ENCODE data around the gene CHSY3.

Gene CHSY3

GRCh38 chr5:130141659-130142320, 237.5 kb downstream of the CHSY3 start:
- no peak overlapping the region for H3K9ac ChIP-seq (ENCODE audit: low read length)
- no peak overlapping the region for H3K4me3 ChIP-seq (ENCODE audit: low read length)
- no peaks in the 10 kb centered on the region for H3K9me3 ChIP-seq (ENCODE audit: control insufficient read depth, low read length)
- no peaks in the 10 kb centered on the region for H3K36me3 ChIP-seq (ENCODE audit: control insufficient read depth, insufficient read depth, low read length)
- H3K27me3 ChIP-seq (ENCODE audit: control insufficient read depth, insufficient read depth, low read length), result no peaks in the 10 kb centered on the region
- no peaks in the 10 kb centered on the region for H3K4me1 ChIP-seq (ENCODE audit: control insufficient read depth, insufficient read depth, low read length)

GRCh38 chr5:130151239-130151638, 247.0 kb downstream of the CHSY3 start:
- Histone ChIP-seq H3K4me3 (ENCODE audit: low read length) (no peak overlapping the region), H3K9me3 (ENCODE audit: control insufficient read depth, low read length) (no peaks in the 10 kb centered on the region), H3K36me3 (ENCODE audit: control insufficient read depth, insufficient read depth, low read length) (no peaks in the 10 kb centered on the region), H3K9ac (ENCODE audit: low read length) (no peak overlapping the region), H3K4me1 (ENCODE audit: control insufficient read depth, insufficient read depth, low read length) (no peaks in the 10 kb centered on the region), H3K27me3 (ENCODE audit: control insufficient read depth, insufficient read depth, low read length) (no peaks in the 10 kb centered on the region)

- no peak overlapping the region for H3K4me3 ChIP-seq (ENCODE audit: low read length)
- H3K9ac ChIP-seq (ENCODE audit: low read length), result no peak overlapping the region
- no peaks in the 10 kb centered on the region for H3K9me3 ChIP-seq (ENCODE audit: control insufficient read depth, low read length)
- H3K4me1 ChIP-seq (ENCODE audit: control insufficient read depth, insufficient read depth, low read length), result no peaks in the 10 kb centered on the region
- no peaks in the 10 kb centered on the region for H3K27me3 ChIP-seq (ENCODE audit: control insufficient read depth, insufficient read depth, low read length)
- H3K36me3 ChIP-seq (ENCODE audit: control insufficient read depth, insufficient read depth, low read length), result no peaks in the 10 kb centered on the region
Measured at GRCh38 chr5:130155345-130156011, 251.2 kb downstream of the CHSY3 start.

GRCh38 chr5:130158036-130158435, 253.8 kb downstream of the CHSY3 start:
- Histone ChIP-seq H3K4me3 (ENCODE audit: low read length) (no peak overlapping the region), H3K9ac (ENCODE audit: low read length) (no peak overlapping the region), H3K36me3 (ENCODE audit: control insufficient read depth, insufficient read depth, low read length) (no peaks in the 10 kb centered on the region), H3K4me1 (ENCODE audit: control insufficient read depth, insufficient read depth, low read length) (no peaks in the 10 kb centered on the region), H3K9me3 (ENCODE audit: control insufficient read depth, low read length) (no peaks in the 10 kb centered on the region), H3K27me3 (ENCODE audit: control insufficient read depth, insufficient read depth, low read length) (no peaks in the 10 kb centered on the region)

- Histone ChIP-seq H3K36me3 (ENCODE audit: control insufficient read depth, insufficient read depth, low read length) (no peaks in the 10 kb centered on the region), H3K9me3 (ENCODE audit: control insufficient read depth, low read length) (no peaks in the 10 kb centered on the region), H3K4me1 (ENCODE audit: control insufficient read depth, insufficient read depth, low read length) (no peaks in the 10 kb centered on the region), H3K4me3 (ENCODE audit: low read length) (no peak overlapping the region), H3K9ac (ENCODE audit: low read length) (no peak overlapping the region), H3K27me3 (ENCODE audit: control insufficient read depth, insufficient read depth, low read length) (no peaks in the 10 kb centered on the region)
Measured at GRCh38 chr5:130159968-130160367, 255.7 kb downstream of the CHSY3 start.

GRCh38 chr5:130164966-130165365, 260.7 kb downstream of the CHSY3 start:
- no peaks in the 10 kb centered on the region for H3K27me3 ChIP-seq (ENCODE audit: control insufficient read depth, insufficient read depth, low read length)
- H3K4me1 ChIP-seq (ENCODE audit: control insufficient read depth, insufficient read depth, low read length), result no peaks in the 10 kb centered on the region
- H3K4me3 ChIP-seq (ENCODE audit: low read length), result no peak overlapping the region
- H3K9me3 ChIP-seq (ENCODE audit: control insufficient read depth, low read length), result no peaks in the 10 kb centered on the region
- H3K36me3 ChIP-seq (ENCODE audit: control insufficient read depth, insufficient read depth, low read length), result no peaks in the 10 kb centered on the region
- H3K9ac ChIP-seq (ENCODE audit: low read length), result no peak overlapping the region

GRCh38 chr5:130166839-130167490, 262.7 kb downstream of the CHSY3 start:
- Histone ChIP-seq H3K36me3 (ENCODE audit: control insufficient read depth, insufficient read depth, low read length) (no peaks in the 10 kb centered on the region), H3K9ac (ENCODE audit: low read length) (no peak overlapping the region), H3K9me3 (ENCODE audit: control insufficient read depth, low read length) (no peaks in the 10 kb centered on the region), H3K4me3 (ENCODE audit: low read length) (no peak overlapping the region), H3K4me1 (ENCODE audit: control insufficient read depth, insufficient read depth, low read length) (no peaks in the 10 kb centered on the region), H3K27me3 (ENCODE audit: control insufficient read depth, insufficient read depth, low read length) (no peaks in the 10 kb centered on the region)

- no peaks in the 10 kb centered on the region for H3K27me3 ChIP-seq (ENCODE audit: control insufficient read depth, insufficient read depth, low read length)
- H3K9ac ChIP-seq (ENCODE audit: low read length), result no peak overlapping the region
- no peaks in the 10 kb centered on the region for H3K9me3 ChIP-seq (ENCODE audit: control insufficient read depth, low read length)
- H3K4me1 ChIP-seq (ENCODE audit: control insufficient read depth, insufficient read depth, low read length), result no peaks in the 10 kb centered on the region
- H3K4me3 ChIP-seq (ENCODE audit: low read length), result no peak overlapping the region
- H3K36me3 ChIP-seq (ENCODE audit: control insufficient read depth, insufficient read depth, low read length), result no peaks in the 10 kb centered on the region
Measured at GRCh38 chr5:130168211-130168610, 263.9 kb downstream of the CHSY3 start.

- Histone ChIP-seq H3K9me3 (ENCODE audit: control insufficient read depth, low read length) (no peaks in the 10 kb centered on the region), H3K4me1 (ENCODE audit: control insufficient read depth, insufficient read depth, low read length) (no peaks in the 10 kb centered on the region), H3K27me3 (ENCODE audit: control insufficient read depth, insufficient read depth, low read length) (no peaks in the 10 kb centered on the region), H3K4me3 (ENCODE audit: low read length) (no peak overlapping the region), H3K36me3 (ENCODE audit: control insufficient read depth, insufficient read depth, low read length) (no peaks in the 10 kb centered on the region), H3K9ac (ENCODE audit: low read length) (no peak overlapping the region)
Measured at GRCh38 chr5:130171699-130172098, 267.4 kb downstream of the CHSY3 start.

- Histone ChIP-seq H3K4me1 (ENCODE audit: control insufficient read depth, insufficient read depth, low read length) (no peaks in the 10 kb centered on the region), H3K4me3 (ENCODE audit: low read length) (no peak overlapping the region), H3K36me3 (ENCODE audit: control insufficient read depth, insufficient read depth, low read length) (no peaks in the 10 kb centered on the region), H3K27me3 (ENCODE audit: control insufficient read depth, insufficient read depth, low read length) (no peaks in the 10 kb centered on the region), H3K9me3 (ENCODE audit: control insufficient read depth, low read length) (no peaks in the 10 kb centered on the region), H3K9ac (ENCODE audit: low read length) (no peak overlapping the region)
Measured at GRCh38 chr5:130183115-130183514, 278.9 kb downstream of the CHSY3 start.

GRCh38 chr5:130189961-130190360, 285.7 kb downstream of the CHSY3 start:
- Histone ChIP-seq H3K9me3 (ENCODE audit: control insufficient read depth, low read length) (no peaks in the 10 kb centered on the region), H3K9ac (ENCODE audit: low read length) (no peak overlapping the region), H3K27me3 (ENCODE audit: control insufficient read depth, insufficient read depth, low read length) (no peaks in the 10 kb centered on the region), H3K36me3 (ENCODE audit: control insufficient read depth, insufficient read depth, low read length) (no peaks in the 10 kb centered on the region), H3K4me1 (ENCODE audit: control insufficient read depth, insufficient read depth, low read length) (no peaks in the 10 kb centered on the region), H3K4me3 (ENCODE audit: low read length) (no peak overlapping the region)

GRCh38 chr5:130198927-130199326, 294.7 kb downstream of the CHSY3 start:
- H3K4me1 ChIP-seq (ENCODE audit: control insufficient read depth, insufficient read depth, low read length), result no peaks in the 10 kb centered on the region
- H3K4me3 ChIP-seq (ENCODE audit: low read length), result no peak overlapping the region

More at GRCh38 chr5:130198927-130199326, 294.7 kb downstream of the CHSY3 start:
- no peaks in the 10 kb centered on the region for H3K9me3 ChIP-seq (ENCODE audit: control insufficient read depth, low read length)
- H3K36me3 ChIP-seq (ENCODE audit: control insufficient read depth, insufficient read depth, low read length), result no peaks in the 10 kb centered on the region
- no peak overlapping the region for H3K9ac ChIP-seq (ENCODE audit: low read length)
- H3K27me3 ChIP-seq (ENCODE audit: control insufficient read depth, insufficient read depth, low read length), result no peaks in the 10 kb centered on the region
